IMR-90 (cell line): ENCODE results near the gene RTL1. TPM values are rescaled to one million over a fixed set of nuclear protein-coding genes. Genes with fewer than 3 reads are reported as not detected.

Experiments used
- ATAC-seq: fragments of 200-7000 bp; cut with Tn5 transposase; 2 replicates; pipeline ENCODE4 v1.9.1; 2020; ENCODE audit warnings: low read depth, mild to moderate bottlenecking, moderate library complexity
- BruUV-seq: library from RNA; stranded (reverse); fragments of 400-500 nt; replicated peaks from 2 replicates; lab custom pipeline; 2021; lab: Mats Ljungman, UMichigan
- CTCF ChIA-PET: fragments of 300-600 bp; formaldehyde crosslinking; extraction: SDS; loops from one replicate; lab custom pipeline; 2021; ENCODE audit warnings: antibody characterized with exemption; lab: Yijun Ruan, JAX
- POLR2A ChIA-PET: fragments of 300-600 bp; sonication (Branson Sonifier 250); formaldehyde crosslinking; loops from one replicate; lab custom pipeline; 2022; ENCODE audit warnings: antibody characterized with exemption; ENCODE audit not compliant: unreplicated experiment; lab: Charles Lee
- DNase-seq: peaks from one replicate; pipeline ENCODE4 v3.0.0; 2013
- H2AFZ ChIP-seq: replicated peaks from 2 replicates; pipeline ENCODE3; 2013; ENCODE audit warnings: low read length, mild to moderate bottlenecking; ENCODE audit not compliant: poor library complexity
- H2AK5ac ChIP-seq: 2 replicates; pipeline ENCODE4 v1.6.1; 2013; ENCODE audit warnings: low read depth, low read length, inconsistent platforms
- H2AK9ac ChIP-seq: replicated peaks from 2 replicates; pipeline ENCODE3; 2013; ENCODE audit warnings: mild to moderate bottlenecking, low read depth, low read length, moderate library complexity; ENCODE audit not compliant: poor library complexity
- H2BK120ac ChIP-seq: 2 replicates; pipeline ENCODE4 v1.6.1; 2013; ENCODE audit warnings: low read depth, low read length, inconsistent platforms
- H2BK15ac ChIP-seq: 3 replicates; pipeline ENCODE4 v1.6.1; 2013; ENCODE audit warnings: low read depth, low read length, inconsistent platforms
- H2BK20ac ChIP-seq: 2 replicates; pipeline ENCODE4 v1.6.1; 2013; ENCODE audit warnings: low read depth, mild to moderate bottlenecking, inconsistent platforms, low read length, moderate library complexity
- H2BK5ac ChIP-seq: 2 replicates; pipeline ENCODE4 v1.6.1; 2013; ENCODE audit warnings: mild to moderate bottlenecking, low read depth, low read length, inconsistent platforms; ENCODE audit not compliant: poor library complexity, severe bottlenecking
- H3K14ac ChIP-seq: replicated peaks from 2 replicates; pipeline ENCODE4 v1.6.1; 2013; ENCODE audit warnings: low read depth, low read length, inconsistent platforms
- H3K18ac ChIP-seq: 2 replicates; pipeline ENCODE4 v1.6.1; 2013; ENCODE audit warnings: low read depth, low read length, control low read depth
- H3K23ac ChIP-seq: 2 replicates; pipeline ENCODE4 v1.6.1; 2013; ENCODE audit warnings: low read depth, low read length, inconsistent platforms
- H3K27ac ChIP-seq: 2 replicates; pipeline ENCODE4 v1.5.1; 2013; ENCODE audit warnings: mild to moderate bottlenecking, control low read depth, low read length; ENCODE audit not compliant: insufficient read depth
- H3K27me3 ChIP-seq: 2 replicates; pipeline ENCODE4 v1.6.1; 2013; ENCODE audit warnings: low read length; ENCODE audit not compliant: control insufficient read depth, insufficient read depth
- H3K36me3 ChIP-seq: 2 replicates; pipeline ENCODE4 v1.6.1; 2013; ENCODE audit warnings: low read length, mixed read lengths; ENCODE audit not compliant: control insufficient read depth, insufficient read depth
- H3K4ac ChIP-seq: 2 replicates; pipeline ENCODE4 v1.6.1; 2013; ENCODE audit warnings: low read depth, low read length, inconsistent platforms
- H3K4me1 ChIP-seq: 2 replicates; pipeline ENCODE4 v1.6.1; 2013; ENCODE audit warnings: low read length, mixed read lengths; ENCODE audit not compliant: control insufficient read depth, insufficient read depth
- H3K4me2 ChIP-seq: 2 replicates; pipeline ENCODE4 v1.6.1; 2013; ENCODE audit warnings: low read depth, mild to moderate bottlenecking, control low read depth, low read length, moderate library complexity
- H3K4me3 ChIP-seq: 2 replicates; pipeline ENCODE4 v1.5.1; 2013; ENCODE audit warnings: low read depth, mild to moderate bottlenecking, control low read depth, low read length, moderate library complexity; ENCODE audit not compliant: insufficient read depth
- H3K56ac ChIP-seq: 2 replicates; pipeline ENCODE4 v1.6.1; 2013; ENCODE audit warnings: low read length, inconsistent platforms; ENCODE audit not compliant: insufficient read depth; ENCODE audit errors: extremely low read depth
- H3K79me1 ChIP-seq, 2 experiments: 2 replicates each; pipeline ENCODE4 v1.6.1; 2013; ENCODE audit warnings: low read length in 2 of 2, inconsistent platforms in 1 of 2, low read depth in 1 of 2
- H3K9ac ChIP-seq: 2 replicates; pipeline ENCODE4 v1.6.1; 2013; ENCODE audit warnings: low read depth, low read length, control low read depth
- H3K9me1 ChIP-seq: 2 replicates; pipeline ENCODE4 v1.6.1; 2013; ENCODE audit warnings: low read length, inconsistent platforms; ENCODE audit not compliant: insufficient read depth
- H3K9me3 ChIP-seq: 2 replicates; pipeline ENCODE4 v1.6.1; 2013; ENCODE audit warnings: low read length; ENCODE audit not compliant: control insufficient read depth, insufficient read depth
- H4K20me1 ChIP-seq: 2 replicates; pipeline ENCODE4 v1.6.1; 2013; ENCODE audit warnings: low read length, inconsistent platforms; ENCODE audit not compliant: insufficient read depth
- H4K5ac ChIP-seq: 2 replicates; pipeline ENCODE4 v1.6.1; 2013; ENCODE audit warnings: mild to moderate bottlenecking, low read depth, low read length, control low read depth
- H4K8ac ChIP-seq, 2 experiments: 2 replicates each; pipeline ENCODE4 v1.6.1; 2013; ENCODE audit warnings: low read depth in 2 of 2, low read length in 2 of 2, control low read depth in 1 of 2, inconsistent platforms in 1 of 2
- H4K91ac ChIP-seq: 2 replicates; pipeline ENCODE4 v1.6.1; 2013; ENCODE audit warnings: low read depth, low read length, inconsistent platforms; ENCODE audit not compliant: insufficient read depth
- BHLHE40 ChIP-seq: fragments of 150-350 bp; IDR thresholded peaks from 2 replicates; pipeline ENCODE4 v1.6.1; 2016; ENCODE audit warnings: mild to moderate bottlenecking, low read depth, low read length
- CEBPB ChIP-seq: IDR thresholded peaks from 2 replicates; pipeline ENCODE4 v1.6.1; 2012; ENCODE audit warnings: low read depth, low read length, improper control_type of control experiment
- CHD1 ChIP-seq: IDR thresholded peaks from 2 replicates; pipeline ENCODE4 v1.6.1; 2012; ENCODE audit warnings: low read depth, low read length, improper control_type of control experiment
- FOS ChIP-seq: fragments of 150-350 bp; IDR thresholded peaks from 2 replicates; pipeline ENCODE4 v1.6.1; 2016; ENCODE audit warnings: low read depth, low read length
- MAFK ChIP-seq: IDR thresholded peaks from 2 replicates; pipeline ENCODE4 v1.6.1; 2012; ENCODE audit warnings: low read depth, low read length, improper control_type of control experiment
- MAZ ChIP-seq: IDR thresholded peaks from 2 replicates; pipeline ENCODE4 v1.6.1; 2012; ENCODE audit warnings: low read depth, mild to moderate bottlenecking, low read length, improper control_type of control experiment, moderate library complexity, borderline replicate concordance
- MXI1 ChIP-seq: IDR thresholded peaks from 2 replicates; pipeline ENCODE4 v1.6.1; 2012; ENCODE audit warnings: low read depth, mild to moderate bottlenecking, low read length, moderate library complexity, borderline replicate concordance
- NFE2L2 ChIP-seq: fragments of 150-350 bp; IDR thresholded peaks from 2 replicates; pipeline ENCODE4 v1.6.1; 2016; ENCODE audit warnings: low read depth, mild to moderate bottlenecking, low read length
- POLR2A ChIP-seq: IDR thresholded peaks from 2 replicates; pipeline ENCODE4 v1.6.1; 2012; ENCODE audit warnings: mild to moderate bottlenecking, low read depth, low read length
- RAD21 ChIP-seq: IDR thresholded peaks from 2 replicates; pipeline ENCODE4 v1.6.1; 2012; ENCODE audit warnings: low read length, improper control_type of control experiment
- RCOR1 ChIP-seq: IDR thresholded peaks from 2 replicates; pipeline ENCODE4 v1.6.1; 2012; ENCODE audit warnings: mild to moderate bottlenecking, low read length, improper control_type of control experiment; ENCODE audit not compliant: insufficient replicate concordance
- RFX5 ChIP-seq: IDR thresholded peaks from 2 replicates; pipeline ENCODE4 v1.8.0; 2012; ENCODE audit warnings: low read depth, mild to moderate bottlenecking, low read length, moderate library complexity
- SMC3 ChIP-seq: fragments of 150-350 bp; IDR thresholded peaks from 2 replicates; pipeline ENCODE4 v1.6.1; 2016; ENCODE audit warnings: low read depth, mild to moderate bottlenecking, antibody characterized with exemption, low read length, moderate library complexity
- WGBS, 2 experiments: methylation state at CpG; one replicate each; pipeline versions ENCODE4 v1.1.5 to v1.1.7; 2013; ENCODE audit warnings: missing lambda C conversion rate in 2 of 2; ENCODE audit not compliant: insufficient read length in 1 of 2; ENCODE audit errors: extremely low coverage in 2 of 2; 5-methylcytosine and 5-hydroxymethylcytosine counted together
- dilution Hi-C: fragments of 300-500 bp; cut with HindIII; formaldehyde crosslinking; loops from one replicate; pipeline ENCODE4 v1.14.3; 2018; ENCODE audit warnings: low sequenced_read_pairs; ENCODE audit not compliant: unreplicated experiment
- in situ Hi-C: fragments of 300-500 bp; cut with MboI; formaldehyde crosslinking; loops from 3 replicates; pipeline ENCODE4 v1.14.3; 2019; ENCODE audit warnings: low sequenced_read_pairs, inconsistent platforms, mixed read lengths
- intact Hi-C: fragments of 100-400 bp; cut with micrococcal nuclease; formaldehyde crosslinking; loops from 2 replicates; pipeline ENCODE4 v1.10.0; 2022
- polyA plus RNA-seq, 3 experiments: library from polyadenylated mRNA; depleted of rRNA; stranded (reverse); fragments of >200 nt; gene quantifications; 2 replicates each; pipeline ENCODE4 v1.2.3, GENCODE V29; 2012; ENCODE audit warnings: low replicate concordance in 1 of 3
- total RNA-seq: library from RNA; depleted of rRNA; stranded (reverse); fragments of >200 nt; gene quantifications from 2 replicates; pipeline ENCODE4 v1.2.3, GENCODE V29; 2012
- TF ChIP-seq, protein P1 (sequence below): fragments of 150-350 bp; IDR thresholded peaks from 2 replicates; pipeline ENCODE4 v1.6.1; 2016; ENCODE audit warnings: low read depth, mild to moderate bottlenecking, low read length, moderate library complexity, borderline replicate concordance
- TF ChIP-seq, protein P2 (sequence below): fragments of 150-350 bp; IDR thresholded peaks from 2 replicates; pipeline ENCODE4 v1.6.1; 2017; ENCODE audit warnings: mild to moderate bottlenecking, antibody characterized with exemption, low read length, low read depth
- TF ChIP-seq, protein P3 (sequence below): conservative IDR thresholded peaks from 2 replicates; pipeline ENCODE4 v1.5.1; 2012; ENCODE audit warnings: mild to moderate bottlenecking, low read depth, low read length, improper control_type of control experiment

RTL1 gene
- total and polyA plus RNA-seq, 2 of the 4 experiments (the other 2 are of a cell fraction) = not detected

DNA sequence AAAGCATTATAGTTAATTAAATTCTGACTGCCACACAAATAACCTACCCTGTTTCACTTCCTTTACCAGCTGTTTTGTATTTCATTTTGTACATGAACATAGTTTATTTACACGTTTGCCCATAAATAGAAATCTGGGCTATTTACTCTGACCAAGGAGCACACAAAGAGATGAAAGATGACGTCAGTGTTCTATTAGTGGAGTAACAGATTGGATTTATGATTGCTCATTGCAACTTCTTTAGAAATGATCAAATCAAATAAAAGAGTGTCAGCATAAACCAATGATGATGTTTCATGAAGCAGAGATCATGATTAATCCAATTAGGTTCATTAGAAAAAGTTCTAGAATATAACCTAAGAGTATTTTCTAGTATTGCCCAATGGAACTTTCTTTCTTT, 12.0 kb upstream of the RTL1 start:
- H2BK20ac ChIP-seq = no peak overlapping the region
- in situ Hi-C loops (no loop called here), intact Hi-C loops (no loop called here), dilution Hi-C loops (no loop called here)
- no peaks in the 10 kb centered on the region for H3K9me3 ChIP-seq
- WGBS, 2 experiments = no CpG with 5 or more reads among the region's 2 CpGs
- H2BK5ac ChIP-seq = no peak overlapping the region
- ChIA-PET POLR2A (no interaction called here), CTCF (no interaction called here)
- H4K5ac ChIP-seq = no peak overlapping the region
- TF ChIP-seq, protein P1, sequence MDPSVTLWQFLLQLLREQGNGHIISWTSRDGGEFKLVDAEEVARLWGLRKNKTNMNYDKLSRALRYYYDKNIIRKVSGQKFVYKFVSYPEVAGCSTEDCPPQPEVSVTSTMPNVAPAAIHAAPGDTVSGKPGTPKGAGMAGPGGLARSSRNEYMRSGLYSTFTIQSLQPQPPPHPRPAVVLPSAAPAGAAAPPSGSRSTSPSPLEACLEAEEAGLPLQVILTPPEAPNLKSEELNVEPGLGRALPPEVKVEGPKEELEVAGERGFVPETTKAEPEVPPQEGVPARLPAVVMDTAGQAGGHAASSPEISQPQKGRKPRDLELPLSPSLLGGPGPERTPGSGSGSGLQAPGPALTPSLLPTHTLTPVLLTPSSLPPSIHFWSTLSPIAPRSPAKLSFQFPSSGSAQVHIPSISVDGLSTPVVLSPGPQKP = no peak
- no peak for TF ChIP-seq MAZ
- no peak for TF ChIP-seq SMC3
- TF ChIP-seq, protein P2, sequence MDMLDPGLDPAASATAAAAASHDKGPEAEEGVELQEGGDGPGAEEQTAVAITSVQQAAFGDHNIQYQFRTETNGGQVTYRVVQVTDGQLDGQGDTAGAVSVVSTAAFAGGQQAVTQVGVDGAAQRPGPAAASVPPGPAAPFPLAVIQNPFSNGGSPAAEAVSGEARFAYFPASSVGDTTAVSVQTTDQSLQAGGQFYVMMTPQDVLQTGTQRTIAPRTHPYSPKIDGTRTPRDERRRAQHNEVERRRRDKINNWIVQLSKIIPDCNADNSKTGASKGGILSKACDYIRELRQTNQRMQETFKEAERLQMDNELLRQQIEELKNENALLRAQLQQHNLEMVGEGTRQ = no peak
- TF ChIP-seq BHLHE40 = no peak
- TF ChIP-seq CEBPB = no peak
- no peak for TF ChIP-seq RCOR1
- no peak for TF ChIP-seq POLR2A
- TF ChIP-seq, protein P3, sequence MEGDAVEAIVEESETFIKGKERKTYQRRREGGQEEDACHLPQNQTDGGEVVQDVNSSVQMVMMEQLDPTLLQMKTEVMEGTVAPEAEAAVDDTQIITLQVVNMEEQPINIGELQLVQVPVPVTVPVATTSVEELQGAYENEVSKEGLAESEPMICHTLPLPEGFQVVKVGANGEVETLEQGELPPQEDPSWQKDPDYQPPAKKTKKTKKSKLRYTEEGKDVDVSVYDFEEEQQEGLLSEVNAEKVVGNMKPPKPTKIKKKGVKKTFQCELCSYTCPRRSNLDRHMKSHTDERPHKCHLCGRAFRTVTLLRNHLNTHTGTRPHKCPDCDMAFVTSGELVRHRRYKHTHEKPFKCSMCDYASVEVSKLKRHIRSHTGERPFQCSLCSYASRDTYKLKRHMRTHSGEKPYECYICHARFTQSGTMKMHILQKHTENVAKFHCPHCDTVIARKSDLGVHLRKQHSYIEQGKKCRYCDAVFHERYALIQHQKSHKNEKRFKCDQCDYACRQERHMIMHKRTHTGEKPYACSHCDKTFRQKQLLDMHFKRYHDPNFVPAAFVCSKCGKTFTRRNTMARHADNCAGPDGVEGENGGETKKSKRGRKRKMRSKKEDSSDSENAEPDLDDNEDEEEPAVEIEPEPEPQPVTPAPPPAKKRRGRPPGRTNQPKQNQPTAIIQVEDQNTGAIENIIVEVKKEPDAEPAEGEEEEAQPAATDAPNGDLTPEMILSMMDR = no peak
- TF ChIP-seq RAD21 = no peak
- no peak for TF ChIP-seq NFE2L2
- no peak for TF ChIP-seq CHD1
- no peak for TF ChIP-seq MAFK
- no peak for TF ChIP-seq MXI1
- no peak for TF ChIP-seq RFX5
- no peak for TF ChIP-seq FOS
- no TSS peak for BruUV-seq
- H3K23ac ChIP-seq = no peak overlapping the region
- no peak overlapping the region for H3K27ac ChIP-seq
- H3K9me1 ChIP-seq = peaks cover 6% of the 10 kb centered on the region; the same call in 1 of the 2 replicates
- H3K14ac ChIP-seq = no peak overlapping the region
- no peaks in the 10 kb centered on the region for H3K27me3 ChIP-seq
- peaks cover 4 to 25% of the 10 kb centered on the region in 2 experiments; a peak in 2 of 4 replicates for H3K79me1 ChIP-seq
- H3K36me3 ChIP-seq = peaks cover 23% of the 10 kb centered on the region
- peaks cover 27% of the 10 kb centered on the region for H4K20me1 ChIP-seq
- ATAC-seq (no peak), DNase-seq (no peak)
- no peak overlapping the region for H4K8ac ChIP-seq
- H3K18ac ChIP-seq = no peak overlapping the region
- H2BK15ac ChIP-seq = no peak overlapping the region
- no peak overlapping the region for H2BK120ac ChIP-seq
- no peak overlapping the region for H3K4me3 ChIP-seq
- H2AK5ac ChIP-seq = no peak overlapping the region
- H3K4me1 ChIP-seq = peaks cover 8% of the 10 kb centered on the region
- H2AK9ac ChIP-seq = no peak overlapping the region
- no peak overlapping the region for H3K9ac ChIP-seq
- H3K4ac ChIP-seq = no peak overlapping the region
- no peak overlapping the region for H3K56ac ChIP-seq
- H3K4me2 ChIP-seq = no peak overlapping the region
- no peak overlapping the region for H2AFZ ChIP-seq
- no peak overlapping the region for H4K91ac ChIP-seq
